Uterus (tissue), 2 donors: ENCODE results near the gene OGDHL.

ENCODE experiments used
- POLR2A ChIP-seq, 2 donors: fragments of 450-650 bp; IDR thresholded peaks; one replicate each; pipeline ENCODE4 v1.6.1; 2016; ENCODE audit warnings: antibody characterized with exemption in 2 of 2, mild to moderate bottlenecking in 1 of 2, moderate library complexity in 1 of 2
- TF ChIP-seq, protein P1 (sequence below), 4 experiments: fragments of 200-600 bp in 2 of 4; fragments of 450-650 bp in 2 of 4; sonication (generic) in 2 of 4; IDR thresholded peaks; one replicate each; pipeline ENCODE4 v1.5.1; 2016 to 2019; ENCODE audit warnings: antibody characterized with exemption in 4 of 4, mild to moderate bottlenecking in 2 of 4, moderate library complexity in 1 of 4

DNA sequence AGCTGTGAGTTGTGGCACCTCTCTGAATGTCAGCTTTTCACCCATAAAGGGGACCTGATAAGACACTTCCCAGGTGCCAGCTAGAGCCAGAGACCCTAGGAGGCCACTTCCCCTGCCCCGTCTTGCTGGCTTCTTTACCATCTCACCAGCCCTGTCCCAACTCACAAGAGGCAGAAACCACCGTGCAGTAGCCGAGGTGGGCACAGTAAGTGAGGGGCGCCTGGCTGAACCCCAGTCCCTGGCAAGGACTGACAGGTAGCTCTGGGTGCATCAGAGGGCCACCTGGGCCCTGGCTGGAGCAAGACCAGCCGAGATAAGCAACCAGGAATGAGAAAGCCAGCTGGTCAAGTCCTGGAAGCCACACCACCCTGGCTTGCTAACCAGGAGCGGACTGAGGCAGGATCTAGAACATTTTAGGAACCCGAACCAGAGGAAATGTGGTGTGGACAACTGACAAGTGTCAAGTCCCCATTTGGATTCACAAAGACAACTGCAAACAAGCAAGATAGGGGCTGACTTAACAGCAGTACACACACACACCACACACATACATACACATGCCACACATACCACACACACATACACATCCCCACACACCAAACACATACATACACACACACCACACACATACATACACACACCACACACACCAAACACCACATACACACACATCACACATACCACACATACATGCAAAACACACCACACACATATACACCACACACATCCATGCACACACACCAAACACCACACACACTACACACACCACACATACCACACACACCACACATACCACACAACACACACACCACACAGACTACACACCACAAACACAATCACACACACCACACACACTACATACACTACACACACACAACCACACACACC lies 20.8 kb downstream of the OGDHL start:
- TF ChIP-seq POLR2A (IDR thresholded peaks at IDR 0.05), result no peak
- TF ChIP-seq, protein P1, sequence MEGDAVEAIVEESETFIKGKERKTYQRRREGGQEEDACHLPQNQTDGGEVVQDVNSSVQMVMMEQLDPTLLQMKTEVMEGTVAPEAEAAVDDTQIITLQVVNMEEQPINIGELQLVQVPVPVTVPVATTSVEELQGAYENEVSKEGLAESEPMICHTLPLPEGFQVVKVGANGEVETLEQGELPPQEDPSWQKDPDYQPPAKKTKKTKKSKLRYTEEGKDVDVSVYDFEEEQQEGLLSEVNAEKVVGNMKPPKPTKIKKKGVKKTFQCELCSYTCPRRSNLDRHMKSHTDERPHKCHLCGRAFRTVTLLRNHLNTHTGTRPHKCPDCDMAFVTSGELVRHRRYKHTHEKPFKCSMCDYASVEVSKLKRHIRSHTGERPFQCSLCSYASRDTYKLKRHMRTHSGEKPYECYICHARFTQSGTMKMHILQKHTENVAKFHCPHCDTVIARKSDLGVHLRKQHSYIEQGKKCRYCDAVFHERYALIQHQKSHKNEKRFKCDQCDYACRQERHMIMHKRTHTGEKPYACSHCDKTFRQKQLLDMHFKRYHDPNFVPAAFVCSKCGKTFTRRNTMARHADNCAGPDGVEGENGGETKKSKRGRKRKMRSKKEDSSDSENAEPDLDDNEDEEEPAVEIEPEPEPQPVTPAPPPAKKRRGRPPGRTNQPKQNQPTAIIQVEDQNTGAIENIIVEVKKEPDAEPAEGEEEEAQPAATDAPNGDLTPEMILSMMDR (IDR thresholded peaks at IDR 0.05), result no peak
